ENCODE data around the gene CREB1. TPM values are rescaled to one million over a fixed set of nuclear protein-coding genes. Genes with fewer than 3 reads are reported as not detected.

CREB1 gene
- polyA plus RNA-seq, 1 of the 3 experiments (the other 2 are of a cell fraction), result 14.5 TPM

Other genes starting within 250 kb of the CREB1 start
- 18.7 and 19.4 TPM in 2 replicates for gene METTL21A, start 95.4 kb downstream of the CREB1 start, polyA plus RNA-seq (2012; rRNA removed)
- gene CCNYL1, start 181.7 kb downstream of the CREB1 start, polyA plus RNA-seq (2012; rRNA removed), result 8.7 and 10.0 TPM in 2 replicates
- gene FZD5, start 239.9 kb downstream of the CREB1 start, polyA plus RNA-seq (2012; rRNA removed), result 0.52 and 0.72 TPM in 2 replicates

All from SK-N-SH (cell line).